ENCODE measurements around the gene SMARCA4.

GRCh38 chr19:11058246-11059030, 97.6 kb downstream of the SMARCA4 start:
- no peak for TF ChIP-seq CTCF (IDR thresholded peaks at IDR 0.05)
- no peak for TF ChIP-seq POLR2A (IDR thresholded peaks at IDR 0.05)

Data from Peyer's patch (tissue), 4 donors.